SU-DHL-6 (cell line): ENCODE results near the gene UTP15.

ENCODE experiments used
- H2AFZ ChIP-seq: fragments of 200-600 bp; sonication (generic); 2 replicates; pipeline ENCODE4 v1.6.1; 2014; ENCODE audit warnings: low read depth, mild to moderate bottlenecking, moderate library complexity, mixed read lengths, antibody characterized with exemption, low read length; ENCODE audit not compliant: severe bottlenecking
- H3F3A ChIP-seq: fragments of 200-600 bp; shearing (Covaris generic); 2 replicates; pipeline ENCODE4 v1.6.0; 2016; ENCODE audit warnings: antibody characterized with exemption, mild to moderate bottlenecking; ENCODE audit not compliant: insufficient read depth
- H3K27ac ChIP-seq: fragments of 200-600 bp; sonication (generic); 2 replicates; pipeline ENCODE4 v1.5.1; 2016; ENCODE audit warnings: low read depth, mild to moderate bottlenecking, low read length, moderate library complexity, mixed read lengths
- H3K27me3 ChIP-seq: fragments of 200-600 bp; sonication (generic), shearing (Covaris generic); 2 replicates; pipeline ENCODE4 v1.6.0; 2014; ENCODE audit warnings: mild to moderate bottlenecking, low read length
- H3K36me3 ChIP-seq: fragments of 200-600 bp; sonication (generic); 2 replicates; pipeline ENCODE4 v1.6.1; 2014; ENCODE audit warnings: mild to moderate bottlenecking, low read length, mixed read lengths
- H3K4me2 ChIP-seq: fragments of 300-600, 200-600 bp; shearing (Covaris generic), sonication (generic); 2 replicates; pipeline ENCODE4 v1.6.0; 2014; ENCODE audit warnings: low read length, low read depth, mild to moderate bottlenecking; ENCODE audit not compliant: poor library complexity, severe bottlenecking
- H3K4me3 ChIP-seq: fragments of 200-600 bp; sonication (generic); 2 replicates; pipeline ENCODE4 v1.5.1; 2014; ENCODE audit warnings: antibody characterized with exemption, low read length, mild to moderate bottlenecking, mixed read lengths; ENCODE audit not compliant: insufficient read depth, poor library complexity, severe bottlenecking
- H3K79me2 ChIP-seq: fragments of 200-600 bp; sonication (generic); 2 replicates; pipeline ENCODE4 v1.6.1; 2014; ENCODE audit warnings: mild to moderate bottlenecking, low read length, moderate library complexity; ENCODE audit not compliant: insufficient read depth
- H3K9ac ChIP-seq: fragments of 200-600 bp; sonication (generic); 2 replicates; pipeline ENCODE4 v1.7.0; 2014; ENCODE audit warnings: mild to moderate bottlenecking, low read length
- H3K9me2 ChIP-seq: fragments of 200-600 bp; sonication (generic); replicated peaks from 2 replicates; pipeline ENCODE4 v1.6.1; 2014; ENCODE audit warnings: low read length; ENCODE audit not compliant: insufficient read depth
- H3K9me3 ChIP-seq: fragments of 200-600 bp; sonication (generic); 2 replicates; pipeline ENCODE4 v1.6.1; 2014; ENCODE audit warnings: low read length, mixed read lengths; ENCODE audit not compliant: insufficient read depth
- H4K20me1 ChIP-seq: fragments of 200-600 bp; sonication (generic); 2 replicates; pipeline ENCODE4 v1.6.1; 2014; ENCODE audit warnings: low read depth, mild to moderate bottlenecking, antibody characterized with exemption, low read length, moderate library complexity, mixed read lengths
- CTCF ChIP-seq: fragments of 200-600 bp; sonication (generic); IDR thresholded peaks from one replicate; pipeline ENCODE4 v1.5.1; 2017; ENCODE audit warnings: antibody characterized with exemption, mild to moderate bottlenecking, low read length, moderate library complexity; ENCODE audit not compliant: insufficient read depth, poor library complexity, severe bottlenecking
- EZH2phosphoT487 ChIP-seq: fragments of 200-600 bp; sonication (generic), shearing (Covaris generic); conservative IDR thresholded peaks from 2 replicates; pipeline ENCODE4 v1.6.1; 2018; ENCODE audit warnings: mild to moderate bottlenecking, antibody characterized with exemption, low read length, moderate library complexity, mixed read lengths

The UTP15 gene

DNA sequence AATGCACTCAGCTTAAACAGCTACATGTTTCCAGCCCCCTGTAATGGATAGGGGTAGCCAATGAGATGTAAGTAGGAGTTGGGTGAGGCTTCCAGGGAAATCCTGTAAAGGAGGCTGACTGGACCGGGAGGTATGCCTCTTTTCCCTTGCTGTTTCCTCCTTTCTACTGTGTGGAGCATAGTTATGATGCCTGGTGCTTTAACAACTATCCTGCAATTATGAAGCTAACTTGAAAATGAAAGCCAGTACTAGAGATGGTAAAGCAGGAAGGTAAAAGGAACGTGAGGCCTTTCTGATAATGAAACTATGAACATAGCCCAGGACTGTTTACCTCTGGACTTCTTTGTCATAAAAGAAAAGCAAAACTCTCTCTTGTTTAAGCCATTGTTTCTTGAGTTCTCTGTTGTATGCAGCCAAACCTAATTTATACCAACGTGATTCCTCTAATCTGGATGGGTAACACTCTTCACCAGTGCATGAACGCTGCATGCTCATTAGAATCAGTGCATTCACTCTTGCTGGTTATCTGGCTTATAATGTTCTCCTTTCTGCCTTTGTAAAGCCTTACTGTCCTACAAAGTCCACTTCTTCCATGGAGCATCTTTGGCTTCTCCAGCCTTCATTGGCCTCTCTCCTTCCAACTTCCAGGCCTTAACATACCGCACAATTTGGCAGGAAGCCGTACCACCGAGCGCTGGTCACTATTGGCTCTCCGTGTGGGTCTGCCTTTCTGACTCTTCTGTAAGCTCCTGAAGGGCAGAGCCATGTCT, 52.2 kb downstream of the UTP15 start:
- Histone ChIP-seq H3K9me2 (no peaks in the 10 kb centered on the region), H3K27me3 (no peaks in the 10 kb centered on the region; the same call in 1 of the 2 replicates), H3F3A (no peaks in the 10 kb centered on the region), H3K36me3 (no peaks in the 10 kb centered on the region), H3K79me2 (no peaks in the 10 kb centered on the region), H3K9me3 (no peaks in the 10 kb centered on the region), H3K9ac (no peak overlapping the region), H2AFZ (no peak overlapping the region), H4K20me1 (no peaks in the 10 kb centered on the region), H3K27ac (no peak overlapping the region), H3K4me2 (no peak overlapping the region), H3K4me3 (no peak overlapping the region)
- TF ChIP-seq EZH2phosphoT487 (no peak), CTCF (no peak)

DNA sequence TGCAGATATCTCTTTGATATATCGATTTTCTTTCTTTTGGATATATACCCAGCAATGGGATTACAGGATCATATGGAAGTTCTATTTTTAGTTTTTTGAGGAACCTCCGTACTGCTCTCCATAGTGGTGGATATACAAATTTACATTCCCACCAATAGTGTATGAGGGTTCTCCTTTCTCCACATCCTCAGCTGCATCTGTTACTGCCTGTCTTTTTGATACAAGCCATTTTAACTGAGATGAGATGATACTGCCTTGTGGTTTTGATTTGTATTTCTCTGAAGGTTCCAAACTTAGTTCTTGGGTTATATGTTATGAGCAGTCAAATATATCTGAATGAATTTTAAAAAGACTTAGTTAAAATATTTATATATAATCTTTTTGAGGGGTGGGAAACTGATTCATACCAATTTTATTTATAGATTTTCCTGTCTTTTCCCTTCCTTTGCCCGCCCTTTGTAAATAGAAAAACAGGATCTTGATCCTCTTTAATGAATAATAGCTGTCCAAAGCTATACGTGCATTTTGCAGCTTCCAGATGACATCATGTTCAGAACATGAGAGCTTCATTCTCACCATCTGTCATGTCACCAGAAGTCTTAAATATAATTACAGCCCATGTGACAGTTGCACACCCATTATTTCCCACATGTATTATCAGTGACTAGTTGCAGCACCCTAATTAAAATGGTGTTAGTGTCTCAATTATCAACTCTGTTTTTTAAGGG, 54.2 kb downstream of the UTP15 start:
- no peak overlapping the region for H2AFZ ChIP-seq
- H3K4me3 ChIP-seq: no peak overlapping the region
- no peaks in the 10 kb centered on the region for H3K9me3 ChIP-seq
- no peak overlapping the region for H3K9ac ChIP-seq
- no peak overlapping the region for H3K4me2 ChIP-seq
- H3K79me2 ChIP-seq: no peaks in the 10 kb centered on the region
- H3F3A ChIP-seq: no peaks in the 10 kb centered on the region
- H4K20me1 ChIP-seq: no peaks in the 10 kb centered on the region
- no peak overlapping the region for H3K27ac ChIP-seq
- no peaks in the 10 kb centered on the region for H3K36me3 ChIP-seq
- no peaks in the 10 kb centered on the region for H3K9me2 ChIP-seq
- TF ChIP-seq EZH2phosphoT487 (no peak), CTCF (no peak)
- no peaks in the 10 kb centered on the region; the same call in 1 of the 2 replicates for H3K27me3 ChIP-seq

- no peak for TF ChIP-seq CTCF
- TF ChIP-seq EZH2phosphoT487: no peak
- H3K9me2 ChIP-seq: no peaks in the 10 kb centered on the region
- H3K27me3 ChIP-seq: no peaks in the 10 kb centered on the region
- H3K4me3 ChIP-seq: no peak overlapping the region
- H3F3A ChIP-seq: no peaks in the 10 kb centered on the region
- H2AFZ ChIP-seq: no peak overlapping the region
- no peaks in the 10 kb centered on the region for H3K36me3 ChIP-seq
- H3K27ac ChIP-seq: no peak overlapping the region
- H3K9ac ChIP-seq: no peak overlapping the region
- no peaks in the 10 kb centered on the region for H4K20me1 ChIP-seq
- H3K79me2 ChIP-seq: no peaks in the 10 kb centered on the region
- no peak overlapping the region for H3K4me2 ChIP-seq
- no peaks in the 10 kb centered on the region for H3K9me3 ChIP-seq
Observed at GRCh38 chr5:73620334-73620687, 54.8 kb downstream of the UTP15 start.
